ENCODE results near the gene SMPD1. TPM values are rescaled to one million over a fixed set of nuclear protein-coding genes. Genes with fewer than 3 reads are reported as not detected.

Gene SMPD1
- total RNA-seq, 1 donor from 2014 or later, result 27.8 TPM

DNA sequence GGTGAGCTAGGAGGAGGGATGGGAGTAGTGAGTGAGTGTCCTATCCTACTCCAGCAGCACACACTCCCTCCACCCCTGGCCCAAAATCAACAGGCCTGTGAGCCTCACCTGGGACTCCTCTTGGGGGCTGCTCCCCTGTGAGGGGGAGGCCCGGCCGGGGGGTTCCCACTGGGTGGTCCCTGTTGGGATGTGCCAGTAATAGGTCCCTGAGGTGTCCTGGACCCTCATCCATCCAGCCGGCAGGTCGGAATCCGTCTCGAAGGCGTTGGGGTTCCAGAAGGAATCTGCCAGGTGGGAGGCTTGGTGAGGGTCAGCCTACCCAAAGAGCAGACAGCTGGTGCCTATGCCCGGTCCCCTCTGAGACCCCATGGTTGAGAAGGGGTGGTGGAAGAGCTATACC is 13.3 kb downstream of the SMPD1 start:
- Mint-ChIP-seq H3K4me3 (ENCODE audit: low read depth) (no peak overlapping the region), H3K27ac (no peak overlapping the region), H3K27me3 (no peaks in the 10 kb centered on the region), H3K36me3 (ENCODE audit: insufficient read depth) (peaks cover 13% of the 10 kb centered on the region), H3K9me3 (ENCODE audit: low read depth) (no peaks in the 10 kb centered on the region), H3K4me1 (ENCODE audit: low read depth) (no peaks in the 10 kb centered on the region)
- TF ChIP-seq, protein P1, sequence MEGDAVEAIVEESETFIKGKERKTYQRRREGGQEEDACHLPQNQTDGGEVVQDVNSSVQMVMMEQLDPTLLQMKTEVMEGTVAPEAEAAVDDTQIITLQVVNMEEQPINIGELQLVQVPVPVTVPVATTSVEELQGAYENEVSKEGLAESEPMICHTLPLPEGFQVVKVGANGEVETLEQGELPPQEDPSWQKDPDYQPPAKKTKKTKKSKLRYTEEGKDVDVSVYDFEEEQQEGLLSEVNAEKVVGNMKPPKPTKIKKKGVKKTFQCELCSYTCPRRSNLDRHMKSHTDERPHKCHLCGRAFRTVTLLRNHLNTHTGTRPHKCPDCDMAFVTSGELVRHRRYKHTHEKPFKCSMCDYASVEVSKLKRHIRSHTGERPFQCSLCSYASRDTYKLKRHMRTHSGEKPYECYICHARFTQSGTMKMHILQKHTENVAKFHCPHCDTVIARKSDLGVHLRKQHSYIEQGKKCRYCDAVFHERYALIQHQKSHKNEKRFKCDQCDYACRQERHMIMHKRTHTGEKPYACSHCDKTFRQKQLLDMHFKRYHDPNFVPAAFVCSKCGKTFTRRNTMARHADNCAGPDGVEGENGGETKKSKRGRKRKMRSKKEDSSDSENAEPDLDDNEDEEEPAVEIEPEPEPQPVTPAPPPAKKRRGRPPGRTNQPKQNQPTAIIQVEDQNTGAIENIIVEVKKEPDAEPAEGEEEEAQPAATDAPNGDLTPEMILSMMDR (IDR thresholded peaks at IDR 0.05; ENCODE audit: unreplicated experiment), result no peak
- no peak for DNase-seq (ENCODE audit: low spot score, unreplicated experiment)

DNA sequence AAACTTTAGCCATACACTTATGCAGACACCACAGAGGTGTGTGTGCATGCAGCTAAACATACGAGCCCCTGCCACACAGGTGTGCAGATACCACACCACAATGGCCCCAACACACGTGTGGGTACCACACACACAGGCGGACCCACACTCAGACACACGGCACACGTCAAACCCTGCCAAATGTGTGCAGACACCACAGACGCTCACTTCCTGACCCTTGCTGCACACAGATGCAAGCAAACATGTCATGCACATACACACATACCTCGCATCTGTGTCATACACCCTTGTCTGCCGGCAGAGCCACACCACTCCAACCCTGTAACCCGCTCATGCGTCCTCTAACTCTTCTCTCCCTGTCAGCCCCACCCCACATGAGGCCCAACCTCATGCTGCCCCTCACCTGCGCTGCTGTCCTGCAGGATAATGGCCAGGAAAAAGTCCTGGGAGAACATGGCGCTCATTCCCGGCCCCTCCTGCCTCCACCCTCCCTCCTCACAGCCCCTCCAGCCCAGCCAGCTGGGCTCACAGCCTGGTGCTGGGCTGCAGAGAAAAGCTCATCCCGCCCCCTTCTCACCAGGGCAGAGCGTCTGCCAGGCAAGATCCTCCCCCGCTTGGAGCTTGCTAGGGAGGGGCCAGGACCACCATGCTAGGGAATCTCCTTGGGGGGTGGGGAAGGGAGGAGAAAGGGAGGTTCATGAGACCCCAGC is 14.2 kb downstream of the SMPD1 start:
- Mint-ChIP-seq H3K36me3 (ENCODE audit: insufficient read depth) (peaks cover 12% of the 10 kb centered on the region), H3K4me1 (ENCODE audit: low read depth) (no peaks in the 10 kb centered on the region), H3K27ac (no peak overlapping the region), H3K27me3 (no peaks in the 10 kb centered on the region), H3K4me3 (ENCODE audit: low read depth) (no peak overlapping the region), H3K9me3 (ENCODE audit: low read depth) (no peaks in the 10 kb centered on the region)
- no peak for DNase-seq (ENCODE audit: low spot score, unreplicated experiment)
- TF ChIP-seq, protein P1 (IDR thresholded peaks at IDR 0.05; ENCODE audit: unreplicated experiment), result no peak

DNA sequence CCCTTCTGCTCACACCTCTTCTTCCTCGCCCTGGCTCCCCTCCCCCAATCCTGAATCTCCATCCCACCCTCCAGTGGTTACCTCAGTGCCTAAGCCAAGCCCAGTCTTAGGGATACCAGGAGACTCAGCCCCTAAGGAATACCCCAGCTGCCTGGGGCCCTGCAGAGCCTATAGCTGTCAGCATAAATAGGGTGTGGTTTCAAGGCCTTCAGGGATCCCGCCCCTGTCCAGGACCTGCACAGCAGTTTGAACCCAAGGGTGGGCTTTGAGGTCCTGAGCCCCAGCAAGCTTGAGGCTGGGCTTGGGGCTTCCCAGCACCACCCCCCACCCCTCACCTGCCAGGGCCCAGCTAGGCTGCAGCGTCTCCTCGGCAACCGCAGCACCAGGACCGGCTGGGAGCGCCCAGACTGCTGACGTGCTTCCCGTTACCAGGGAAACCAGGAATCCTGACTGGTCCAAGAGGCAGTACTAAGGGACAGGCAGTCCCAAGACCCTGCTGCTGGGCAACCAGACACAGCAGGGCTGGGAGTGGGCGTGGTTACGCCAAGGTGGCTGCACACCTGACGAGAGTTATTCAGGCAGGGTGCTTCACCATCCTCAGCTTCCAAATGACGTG is 14.9 kb downstream of the SMPD1 start:
- no peaks in the 10 kb centered on the region for H3K9me3 Mint-ChIP-seq (ENCODE audit: low read depth)
- TF ChIP-seq, protein P1 (IDR thresholded peaks at IDR 0.05; ENCODE audit: unreplicated experiment), result no peak
- H3K4me1 Mint-ChIP-seq (ENCODE audit: low read depth), result no peaks in the 10 kb centered on the region
- H3K4me3 Mint-ChIP-seq (ENCODE audit: low read depth), result no peak overlapping the region
- H3K36me3 Mint-ChIP-seq (ENCODE audit: insufficient read depth), result peaks cover 16% of the 10 kb centered on the region
- no peaks in the 10 kb centered on the region for H3K27me3 Mint-ChIP-seq
- DNase-seq (ENCODE audit: low spot score, unreplicated experiment), result no peak
- H3K27ac Mint-ChIP-seq, result no peak overlapping the region

DNA sequence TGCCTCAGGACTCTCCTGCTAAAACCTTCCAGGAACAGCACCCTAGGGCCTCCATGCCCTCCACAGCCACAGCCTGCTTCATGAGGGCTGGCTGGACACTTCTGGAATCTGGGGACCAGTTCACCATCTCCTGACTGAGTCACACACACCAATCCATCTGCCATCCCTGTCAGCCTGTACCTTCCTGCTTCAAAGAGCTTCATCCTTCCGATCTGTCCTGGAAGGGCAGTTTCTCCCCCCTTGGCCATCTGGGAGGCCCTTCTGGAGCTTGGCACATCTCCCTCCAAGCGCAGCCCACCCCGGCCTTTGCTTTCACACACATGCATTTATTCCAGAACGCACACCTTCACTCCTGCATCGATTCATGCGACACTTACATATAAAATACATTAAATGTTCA is 15.6 kb downstream of the SMPD1 start:
- DNase-seq (ENCODE audit: low spot score, unreplicated experiment), result no peak
- no peaks in the 10 kb centered on the region for H3K4me1 Mint-ChIP-seq (ENCODE audit: low read depth)
- TF ChIP-seq, protein P1 (IDR thresholded peaks at IDR 0.05; ENCODE audit: unreplicated experiment), result no peak

DNA sequence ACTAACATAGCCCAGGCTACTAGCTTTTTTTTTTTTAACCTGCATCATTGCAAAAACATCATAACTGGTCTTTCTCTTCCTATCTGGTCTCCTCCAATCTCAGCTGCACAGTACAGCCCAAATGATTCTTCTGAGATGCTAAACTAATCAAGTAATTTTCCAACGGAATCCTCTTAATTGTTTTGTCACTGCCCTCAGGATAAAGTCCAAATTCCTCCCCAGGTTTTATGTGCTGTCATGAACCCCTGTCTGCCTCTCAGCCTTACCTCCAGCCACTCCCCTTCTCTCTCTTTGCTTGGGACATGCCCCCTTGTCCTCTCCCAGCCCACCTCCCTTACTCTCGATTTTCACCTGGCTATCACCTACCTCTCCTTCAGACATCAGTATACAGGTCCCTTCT is 16.1 kb downstream of the SMPD1 start:
- H3K27ac Mint-ChIP-seq, result no peak overlapping the region
- H3K9me3 Mint-ChIP-seq (ENCODE audit: low read depth), result no peaks in the 10 kb centered on the region
- TF ChIP-seq, protein P1 (IDR thresholded peaks at IDR 0.05; ENCODE audit: unreplicated experiment), result no peak
- no peaks in the 10 kb centered on the region for H3K27me3 Mint-ChIP-seq
- peaks cover 14% of the 10 kb centered on the region for H3K36me3 Mint-ChIP-seq (ENCODE audit: insufficient read depth)
- no peak for DNase-seq (ENCODE audit: low spot score, unreplicated experiment)
- H3K4me1 Mint-ChIP-seq (ENCODE audit: low read depth), result no peaks in the 10 kb centered on the region
- H3K4me3 Mint-ChIP-seq (ENCODE audit: low read depth), result no peak overlapping the region

More for the DNA sequence above, 15.6 kb downstream of the SMPD1 start:
- no peaks in the 10 kb centered on the region for H3K9me3 Mint-ChIP-seq (ENCODE audit: low read depth)
- H3K4me3 Mint-ChIP-seq (ENCODE audit: low read depth), result no peak overlapping the region
- H3K36me3 Mint-ChIP-seq (ENCODE audit: insufficient read depth), result peaks cover 16% of the 10 kb centered on the region
- H3K27ac Mint-ChIP-seq, result no peak overlapping the region
- H3K27me3 Mint-ChIP-seq, result no peaks in the 10 kb centered on the region

Measured in progenitor cell of endocrine pancreas (in vitro differentiated cells).